CD14-positive monocyte (primary cell): Measurements from ENCODE around the gene AMER3. TPM values are rescaled to one million over a fixed set of nuclear protein-coding genes. Genes with fewer than 3 reads are reported as not detected.

Source experiments
- DNase-seq, 3 donors: peaks; one replicate each; pipeline ENCODE4 v3.0.0-alpha.2; 2011 to 2022
- H2AFZ ChIP-seq: 2 replicates; pipeline ENCODE4 v1.6.0; 2012; ENCODE audit warnings: mild to moderate bottlenecking, low read depth, low read length, inconsistent platforms; ENCODE audit not compliant: insufficient read depth, poor library complexity, severe bottlenecking
- H3K27ac ChIP-seq, 2 donors: 1 replicate in 1 of 2; 2 replicates in 1 of 2; pipeline ENCODE4 v1.5.1; 2012 to 2013; ENCODE audit warnings: low read length in 2 of 2, control low read depth in 1 of 2, inconsistent platforms in 1 of 2, low read depth in 1 of 2, mild to moderate bottlenecking in 1 of 2
- H3K27me3 ChIP-seq, 2 donors: one replicate each; pipeline versions ENCODE4 v1.6.0 to v1.6.1; 2011 to 2013; ENCODE audit warnings: low read length in 2 of 2; ENCODE audit not compliant: control insufficient read depth in 2 of 2, insufficient read depth in 2 of 2
- H3K36me3 ChIP-seq, 2 donors: replicated peaks in 1 of 2; 1 replicate in 1 of 2; 2 replicates in 1 of 2; pipeline versions ENCODE4 v1.5.1 to v1.6.1; 2012 to 2013; ENCODE audit warnings: low read length in 2 of 2, control low read depth in 1 of 2, inconsistent platforms in 1 of 2, mild to moderate bottlenecking in 1 of 2; ENCODE audit not compliant: insufficient read depth in 2 of 2, control insufficient read depth in 1 of 2
- H3K4me1 ChIP-seq, 2 donors: 1 replicate in 1 of 2; 2 replicates in 1 of 2; pipeline versions ENCODE4 v1.5.1 to v1.6.1; 2012 to 2013; ENCODE audit warnings: low read length in 2 of 2, control low read depth in 1 of 2, inconsistent platforms in 1 of 2, mild to moderate bottlenecking in 1 of 2, moderate library complexity in 1 of 2; ENCODE audit not compliant: insufficient read depth in 2 of 2, control insufficient read depth in 1 of 2
- H3K4me2 ChIP-seq: replicated peaks from 2 replicates; pipeline ENCODE3; 2012; ENCODE audit warnings: low read length, moderate library complexity, mild to moderate bottlenecking; ENCODE audit not compliant: poor library complexity, severe bottlenecking; ENCODE audit errors: extremely low read depth
- H3K4me3 ChIP-seq, 3 experiments: fragments of 200-600 bp in 1 of 3; sonication (generic) in 1 of 3; replicated peaks in 1 of 3; 1 replicate in 2 of 3; 2 replicates in 1 of 3; pipeline ENCODE4 v1.5.1; 2011 to 2013; ENCODE audit warnings: low read length in 3 of 3, mild to moderate bottlenecking in 3 of 3, control low read depth in 2 of 3, low read depth in 2 of 3, inconsistent platforms in 1 of 3, moderate library complexity in 1 of 3
- H3K79me2 ChIP-seq: 2 replicates; pipeline ENCODE4 v1.6.0; 2012; ENCODE audit warnings: mild to moderate bottlenecking, control low read depth, inconsistent platforms, low read length, moderate library complexity; ENCODE audit not compliant: insufficient read depth
- H3K9ac ChIP-seq: 2 replicates; pipeline ENCODE4 v1.6.0; 2017; ENCODE audit warnings: low read length, mild to moderate bottlenecking; ENCODE audit not compliant: insufficient read depth, poor library complexity, severe bottlenecking
- H3K9me3 ChIP-seq, 2 donors: replicated peaks in 1 of 2; 1 replicate in 1 of 2; 2 replicates in 1 of 2; pipeline versions ENCODE4 v1.5.1 to v1.6.1; 2012 to 2013; ENCODE audit warnings: low read length in 2 of 2, control low read depth in 1 of 2; ENCODE audit not compliant: control insufficient read depth in 1 of 2, insufficient read depth in 1 of 2
- H4K20me1 ChIP-seq: 2 replicates; pipeline ENCODE4 v1.6.0; 2012; ENCODE audit warnings: mild to moderate bottlenecking, low read length, control low read depth, moderate library complexity; ENCODE audit not compliant: insufficient read depth
- H3K27ac Mint-ChIP-seq, 7 donors: one replicate each; pipeline ENCODE4 v1.8.0; 2020; ENCODE audit warnings: mild to moderate bottlenecking in 7 of 7, mixed read lengths in 7 of 7, moderate library complexity in 6 of 7, inconsistent platforms in 2 of 7
- H3K27me3 Mint-ChIP-seq, 3 donors: one replicate each; pipeline ENCODE4 v1.8.0; 2021 to 2022; ENCODE audit warnings: low read depth in 3 of 3, mild to moderate bottlenecking in 3 of 3, mixed read lengths in 3 of 3, moderate library complexity in 3 of 3, inconsistent platforms in 1 of 3
- H3K36me3 Mint-ChIP-seq, 2 donors: one replicate each; pipeline ENCODE4 v1.8.0; 2020; ENCODE audit warnings: mixed read lengths in 2 of 2, inconsistent platforms in 1 of 2, mild to moderate bottlenecking in 1 of 2
- H3K4me1 Mint-ChIP-seq: one replicate; pipeline ENCODE4 v1.8.0; 2020; ENCODE audit warnings: mild to moderate bottlenecking, mixed read lengths
- H3K4me3 Mint-ChIP-seq, 2 donors: one replicate each; pipeline ENCODE4 v1.8.0; 2020; ENCODE audit warnings: mild to moderate bottlenecking in 2 of 2, mixed read lengths in 2 of 2, moderate library complexity in 1 of 2
- H3K9me3 Mint-ChIP-seq, 7 donors: one replicate each; pipeline ENCODE4 v1.8.0; 2020 to 2022; ENCODE audit warnings: mixed read lengths in 7 of 7, mild to moderate bottlenecking in 6 of 7, moderate library complexity in 6 of 7, inconsistent platforms in 2 of 7
- WGBS: methylation state at CpG from one replicate; pipeline ENCODE4 v1.1.5; 2013; ENCODE audit warnings: missing lambda C conversion rate; ENCODE audit not compliant: insufficient coverage; 5-methylcytosine and 5-hydroxymethylcytosine counted together
- intact Hi-C, 2 donors: fragments of 100-400 bp; cut with micrococcal nuclease; formaldehyde crosslinking; loops; one replicate each; pipeline versions ENCODE4 v1.15.0 to v1.15.1; 2023
- polyA plus RNA-seq, 3 donors: library from polyadenylated mRNA; depleted of rRNA in 1 of 3; unstranded in 2 of 3; stranded (reverse) in 1 of 3; fragments of 300-500 nt in 2 of 3; fragments of >200 nt in 1 of 3; fragmentation: Illumina TruSeq in 2 of 3; gene quantifications; 1 replicate in 2 of 3; 2 replicates in 1 of 3; pipeline ENCODE4 v1.2.3, GENCODE V29; 2012 to 2021
- TF ChIP-seq, protein P1 (sequence below): fragments of 200-600 bp; IDR thresholded peaks from one replicate; pipeline ENCODE4 v1.8.0; 2022; ENCODE audit warnings: antibody characterized with exemption, mild to moderate bottlenecking

AMER3 gene
- polyA plus RNA-seq, 3 donors, result not detected

DNA sequence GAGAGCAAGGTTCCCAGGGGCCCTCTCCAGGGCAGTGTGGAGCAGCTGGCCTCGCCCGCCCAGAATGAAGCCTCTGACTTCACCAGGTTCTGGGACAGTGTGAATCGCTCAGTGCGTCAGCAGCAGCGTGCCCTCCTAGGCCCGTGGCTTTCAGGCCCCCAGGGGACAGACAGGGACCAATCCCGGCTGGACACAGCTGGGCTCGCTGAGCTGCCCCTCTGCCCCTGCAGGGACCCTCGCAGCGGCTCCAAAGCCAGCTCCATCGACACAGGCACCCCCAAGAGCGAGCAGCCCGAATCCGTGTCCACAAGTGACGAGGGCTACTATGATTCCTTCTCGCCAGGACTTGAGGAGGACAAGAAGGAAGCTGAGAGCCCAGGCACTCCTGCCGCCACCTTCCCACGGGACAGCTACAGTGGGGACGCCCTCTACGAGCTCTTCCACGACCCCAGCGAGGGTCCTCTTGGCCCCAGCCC, 7.6 kb downstream of the AMER3 start:
- TF ChIP-seq, protein P1, sequence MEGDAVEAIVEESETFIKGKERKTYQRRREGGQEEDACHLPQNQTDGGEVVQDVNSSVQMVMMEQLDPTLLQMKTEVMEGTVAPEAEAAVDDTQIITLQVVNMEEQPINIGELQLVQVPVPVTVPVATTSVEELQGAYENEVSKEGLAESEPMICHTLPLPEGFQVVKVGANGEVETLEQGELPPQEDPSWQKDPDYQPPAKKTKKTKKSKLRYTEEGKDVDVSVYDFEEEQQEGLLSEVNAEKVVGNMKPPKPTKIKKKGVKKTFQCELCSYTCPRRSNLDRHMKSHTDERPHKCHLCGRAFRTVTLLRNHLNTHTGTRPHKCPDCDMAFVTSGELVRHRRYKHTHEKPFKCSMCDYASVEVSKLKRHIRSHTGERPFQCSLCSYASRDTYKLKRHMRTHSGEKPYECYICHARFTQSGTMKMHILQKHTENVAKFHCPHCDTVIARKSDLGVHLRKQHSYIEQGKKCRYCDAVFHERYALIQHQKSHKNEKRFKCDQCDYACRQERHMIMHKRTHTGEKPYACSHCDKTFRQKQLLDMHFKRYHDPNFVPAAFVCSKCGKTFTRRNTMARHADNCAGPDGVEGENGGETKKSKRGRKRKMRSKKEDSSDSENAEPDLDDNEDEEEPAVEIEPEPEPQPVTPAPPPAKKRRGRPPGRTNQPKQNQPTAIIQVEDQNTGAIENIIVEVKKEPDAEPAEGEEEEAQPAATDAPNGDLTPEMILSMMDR, result no peak

DNA sequence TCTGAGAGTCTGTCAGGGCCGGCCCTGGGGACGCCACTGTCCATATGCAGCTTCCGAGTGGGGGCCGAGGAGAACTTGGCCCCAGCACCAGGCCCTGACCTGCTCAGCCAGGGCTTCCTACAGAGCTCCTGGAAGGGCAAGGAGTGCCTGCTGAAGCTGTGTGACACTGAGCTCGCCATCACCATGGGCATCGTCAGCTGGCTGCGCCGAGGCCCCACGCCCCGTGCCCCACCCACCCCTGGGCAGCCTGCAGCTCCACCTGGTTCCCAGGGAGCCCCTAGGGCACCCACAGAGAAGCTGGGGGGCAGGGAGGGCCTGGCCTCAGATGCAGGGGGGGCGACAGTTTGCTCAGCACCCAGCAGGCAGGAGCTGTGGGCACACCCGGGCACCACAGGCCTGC, 8.1 kb downstream of the AMER3 start:
- no peak overlapping the region for H3K27ac Mint-ChIP-seq
- Histone ChIP-seq H3K4me1 (no peaks in the 10 kb centered on the region), H2AFZ (no peak overlapping the region), H3K4me2 (no peak overlapping the region), H3K79me2 (no peaks in the 10 kb centered on the region), H4K20me1 (no peaks in the 10 kb centered on the region), H3K9me3 (no peaks in the 10 kb centered on the region), H3K4me3 (no peak overlapping the region), H3K9ac (no peak overlapping the region), H3K36me3 (no peaks in the 10 kb centered on the region), H3K27ac (no peak overlapping the region), H3K27me3 (peaks cover 0 to 3% of the 10 kb centered on the region in 2 donors)
- 94% methylated on average over 12 of the region's 12 CpGs for WGBS
- H3K36me3 Mint-ChIP-seq, result no peaks in the 10 kb centered on the region
- H3K27me3 Mint-ChIP-seq, result peaks cover 0 to 7% (median 4%) of the 10 kb centered on the region in 3 donors
- TF ChIP-seq, protein P1, result no peak
- intact Hi-C loops, result no loop called here
- no peak for DNase-seq
- no peak overlapping the region for H3K4me3 Mint-ChIP-seq
- no peaks in the 10 kb centered on the region for H3K4me1 Mint-ChIP-seq
- peaks cover 0 to 1% (median 0%) of the 10 kb centered on the region in 7 donors for H3K9me3 Mint-ChIP-seq

More for the DNA sequence above, 7.6 kb downstream of the AMER3 start:
- Histone ChIP-seq H3K36me3 (no peaks in the 10 kb centered on the region), H3K27me3 (peaks cover 0 to 5% of the 10 kb centered on the region in 2 donors), H3K9me3 (no peaks in the 10 kb centered on the region), H4K20me1 (no peaks in the 10 kb centered on the region), H3K4me3 (no peak overlapping the region), H2AFZ (no peak overlapping the region), H3K9ac (no peak overlapping the region), H3K4me2 (no peak overlapping the region), H3K79me2 (no peaks in the 10 kb centered on the region), H3K27ac (no peak overlapping the region), H3K4me1 (no peaks in the 10 kb centered on the region)
- Mint-ChIP-seq H3K4me3 (no peak overlapping the region), H3K4me1 (no peaks in the 10 kb centered on the region), H3K27ac (no peak overlapping the region), H3K27me3 (peaks cover 2 to 11% (median 8%) of the 10 kb centered on the region in 3 donors), H3K9me3 (peaks cover 0 to 1% (median 0%) of the 10 kb centered on the region in 7 donors), H3K36me3 (no peaks in the 10 kb centered on the region)
- intact Hi-C loops, result no loop called here
- WGBS, result 92% methylated on average over 22 of the region's 22 CpGs
- no peak for DNase-seq
